Measurements from ENCODE around the gene GIPR. TPM values are rescaled to one million over a fixed set of nuclear protein-coding genes. Genes with fewer than 3 reads are reported as not detected.

The GIPR gene
- total and polyA plus RNA-seq, 2 of the 13 experiments (the other 11 are each of a cell fraction or from before 2014, with no cell fraction given) = 0.15 to 1.2 TPM

DNA sequence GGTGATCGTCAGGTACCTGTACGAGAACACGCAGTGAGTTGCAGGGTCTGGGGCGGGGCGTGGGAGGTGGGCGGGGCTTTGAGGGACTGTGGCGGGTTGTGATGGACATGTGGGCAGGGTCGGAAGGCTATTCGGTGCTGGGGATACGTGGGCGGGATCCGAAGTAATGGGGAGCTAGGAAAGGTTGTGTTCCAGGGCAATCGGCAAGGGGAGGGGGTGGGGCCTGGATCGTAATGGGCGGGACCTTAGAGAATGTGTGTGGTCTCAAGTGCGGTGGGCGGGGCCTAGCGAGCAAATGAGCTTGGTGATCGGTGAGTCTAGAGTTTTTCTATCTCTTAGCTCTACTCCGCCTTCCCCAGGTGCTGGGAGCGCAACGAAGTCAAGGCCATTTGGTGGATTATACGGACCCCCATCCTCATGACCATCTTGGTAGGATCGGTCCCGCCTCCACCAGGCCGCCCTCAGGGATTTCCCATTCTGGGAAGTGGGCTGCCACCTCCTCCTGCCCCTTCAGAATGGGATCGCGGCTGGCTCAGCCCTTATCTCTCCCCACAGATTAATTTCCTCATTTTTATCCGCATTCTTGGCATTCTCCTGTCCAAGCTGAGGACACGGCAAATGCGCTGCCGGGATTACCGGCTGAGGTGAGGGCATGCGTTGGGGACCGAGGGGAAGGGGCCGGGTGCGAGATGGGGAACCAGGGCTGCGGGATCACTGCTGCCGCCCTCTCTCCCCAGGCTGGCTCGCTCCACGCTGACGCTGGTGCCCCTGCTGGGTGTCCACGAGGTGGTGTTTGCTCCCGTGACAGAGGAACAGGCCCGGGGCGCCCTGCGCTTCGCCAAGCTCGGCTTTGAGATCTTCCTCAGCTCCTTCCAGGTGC, 9.6 kb downstream of the GIPR start (continued):
- TF ChIP-seq, protein P1, sequence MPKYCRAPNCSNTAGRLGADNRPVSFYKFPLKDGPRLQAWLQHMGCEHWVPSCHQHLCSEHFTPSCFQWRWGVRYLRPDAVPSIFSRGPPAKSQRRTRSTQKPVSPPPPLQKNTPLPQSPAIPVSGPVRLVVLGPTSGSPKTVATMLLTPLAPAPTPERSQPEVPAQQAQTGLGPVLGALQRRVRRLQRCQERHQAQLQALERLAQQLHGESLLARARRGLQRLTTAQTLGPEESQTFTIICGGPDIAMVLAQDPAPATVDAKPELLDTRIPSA (CRISPR knock-in tag; IDR thresholded peaks at IDR 0.05; ENCODE audit: borderline replicate concordance) = no peak
- TF ChIP-seq, protein P2, sequence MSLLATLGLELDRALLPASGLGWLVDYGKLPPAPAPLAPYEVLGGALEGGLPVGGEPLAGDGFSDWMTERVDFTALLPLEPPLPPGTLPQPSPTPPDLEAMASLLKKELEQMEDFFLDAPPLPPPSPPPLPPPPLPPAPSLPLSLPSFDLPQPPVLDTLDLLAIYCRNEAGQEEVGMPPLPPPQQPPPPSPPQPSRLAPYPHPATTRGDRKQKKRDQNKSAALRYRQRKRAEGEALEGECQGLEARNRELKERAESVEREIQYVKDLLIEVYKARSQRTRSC (CRISPR knock-in tag; IDR thresholded peaks at IDR 0.05; ENCODE audit: low read depth) = no peak
- no peak for TF ChIP-seq ZNF260 (CRISPR knock-in tag; IDR thresholded peaks at IDR 0.05; ENCODE audit: borderline replicate concordance, low read depth)
- TF ChIP-seq, protein P3, sequence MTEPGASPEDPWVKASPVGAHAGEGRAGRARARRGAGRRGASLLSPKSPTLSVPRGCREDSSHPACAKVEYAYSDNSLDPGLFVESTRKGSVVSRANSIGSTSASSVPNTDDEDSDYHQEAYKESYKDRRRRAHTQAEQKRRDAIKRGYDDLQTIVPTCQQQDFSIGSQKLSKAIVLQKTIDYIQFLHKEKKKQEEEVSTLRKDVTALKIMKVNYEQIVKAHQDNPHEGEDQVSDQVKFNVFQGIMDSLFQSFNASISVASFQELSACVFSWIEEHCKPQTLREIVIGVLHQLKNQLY (CRISPR knock-in tag; IDR thresholded peaks at IDR 0.05) = no peak
- no peak for TF ChIP-seq CREB1 (IDR thresholded peaks at IDR 0.05)
- no peak for TF ChIP-seq CREB1 (CRISPR knock-in tag; IDR thresholded peaks at IDR 0.05)
- TF ChIP-seq SRSF4 (IDR thresholded peaks at IDR 0.05; ENCODE audit: low read depth, low read length, poor library complexity, severe bottlenecking) = no peak
- TF ChIP-seq, protein P4, sequence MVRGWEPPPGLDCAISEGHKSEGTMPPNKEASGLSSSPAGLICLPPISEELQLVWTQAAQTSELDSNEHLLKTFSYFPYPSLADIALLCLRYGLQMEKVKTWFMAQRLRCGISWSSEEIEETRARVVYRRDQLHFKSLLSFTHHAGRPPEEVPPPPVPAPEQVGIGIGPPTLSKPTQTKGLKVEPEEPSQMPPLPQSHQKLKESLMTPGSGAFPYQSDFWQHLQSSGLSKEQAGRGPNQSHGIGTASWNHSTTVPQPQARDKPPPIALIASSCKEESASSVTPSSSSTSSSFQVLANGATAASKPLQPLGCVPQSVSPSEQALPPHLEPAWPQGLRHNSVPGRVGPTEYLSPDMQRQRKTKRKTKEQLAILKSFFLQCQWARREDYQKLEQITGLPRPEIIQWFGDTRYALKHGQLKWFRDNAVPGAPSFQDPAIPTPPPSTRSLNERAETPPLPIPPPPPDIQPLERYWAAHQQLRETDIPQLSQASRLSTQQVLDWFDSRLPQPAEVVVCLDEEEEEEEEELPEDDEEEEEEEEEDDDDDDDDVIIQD (CRISPR knock-in tag; IDR thresholded peaks at IDR 0.05; ENCODE audit: low read depth) = 0 out of 2 replicates have a peak, but pooled peaks have one; percentile 13
- TF ChIP-seq FOXJ3 (CRISPR knock-in tag; IDR thresholded peaks at IDR 0.05; ENCODE audit: borderline replicate concordance) = no peak
- TF ChIP-seq MIER2 (CRISPR knock-in tag; IDR thresholded peaks at IDR 0.05) = no peak
- TF ChIP-seq KAT8 (CRISPR knock-in tag; IDR thresholded peaks at IDR 0.05) = no peak
- TF ChIP-seq, protein P5, sequence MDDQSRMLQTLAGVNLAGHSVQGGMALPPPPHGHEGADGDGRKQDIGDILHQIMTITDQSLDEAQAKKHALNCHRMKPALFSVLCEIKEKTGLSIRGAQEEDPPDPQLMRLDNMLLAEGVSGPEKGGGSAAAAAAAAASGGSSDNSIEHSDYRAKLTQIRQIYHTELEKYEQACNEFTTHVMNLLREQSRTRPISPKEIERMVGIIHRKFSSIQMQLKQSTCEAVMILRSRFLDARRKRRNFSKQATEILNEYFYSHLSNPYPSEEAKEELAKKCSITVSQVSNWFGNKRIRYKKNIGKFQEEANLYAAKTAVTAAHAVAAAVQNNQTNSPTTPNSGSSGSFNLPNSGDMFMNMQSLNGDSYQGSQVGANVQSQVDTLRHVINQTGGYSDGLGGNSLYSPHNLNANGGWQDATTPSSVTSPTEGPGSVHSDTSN (CRISPR knock-in tag; IDR thresholded peaks at IDR 0.05; ENCODE audit: borderline replicate concordance) = no peak
- no peak for TF ChIP-seq YY1 (IDR thresholded peaks at IDR 0.05; ENCODE audit: insufficient read depth, insufficient replicate concordance, low read depth, low read length)
- TF ChIP-seq MXD4 (CRISPR knock-in tag; IDR thresholded peaks at IDR 0.05) = no peak
- TF ChIP-seq HNRNPH1 (optimal IDR thresholded peaks at IDR 0.05; ENCODE audit: low read depth, low read length) = no peak
- no peak for TF ChIP-seq DNMT1 (CRISPR knock-in tag; IDR thresholded peaks at IDR 0.05)
- no peak for TF ChIP-seq ZNF75D (CRISPR knock-in tag; IDR thresholded peaks at IDR 0.05; ENCODE audit: borderline replicate concordance)
- no peak for TF ChIP-seq TAF1 (CRISPR knock-in tag; IDR thresholded peaks at IDR 0.05)
- no peak for TF ChIP-seq EP300 (IDR thresholded peaks at IDR 0.05; ENCODE audit: low read depth in 2 of 2, low read length in 2 of 2)
- TF ChIP-seq EP300 (CRISPR knock-in tag; IDR thresholded peaks at IDR 0.05; ENCODE audit: borderline replicate concordance) = no peak
- no peak for TF ChIP-seq ARNT (IDR thresholded peaks at IDR 0.05)
- TF ChIP-seq ZNF468 (CRISPR knock-in tag; IDR thresholded peaks at IDR 0.05) = no peak
- no peak for TF ChIP-seq MTA3 (CRISPR knock-in tag; IDR thresholded peaks at IDR 0.05)
- TF ChIP-seq DMAP1 (CRISPR knock-in tag; IDR thresholded peaks at IDR 0.05) = no peak
- TF ChIP-seq ZNF34 (CRISPR knock-in tag; IDR thresholded peaks at IDR 0.05; ENCODE audit: borderline replicate concordance) = no peak
- no peak for TF ChIP-seq ZKSCAN8 (CRISPR knock-in tag; IDR thresholded peaks at IDR 0.05; ENCODE audit: borderline replicate concordance)
- no peak for TF ChIP-seq ZNF496 (CRISPR knock-in tag; IDR thresholded peaks at IDR 0.05; ENCODE audit: insufficient replicate concordance)
